Measurements from ENCODE around the gene RPH3AL. TPM values are rescaled to one million over a fixed set of nuclear protein-coding genes. Genes with fewer than 3 reads are reported as not detected.

RPH3AL gene
- total and polyA plus RNA-seq, 2 donors from 2014 or later = 18.1 to 55.9 TPM

DNA sequence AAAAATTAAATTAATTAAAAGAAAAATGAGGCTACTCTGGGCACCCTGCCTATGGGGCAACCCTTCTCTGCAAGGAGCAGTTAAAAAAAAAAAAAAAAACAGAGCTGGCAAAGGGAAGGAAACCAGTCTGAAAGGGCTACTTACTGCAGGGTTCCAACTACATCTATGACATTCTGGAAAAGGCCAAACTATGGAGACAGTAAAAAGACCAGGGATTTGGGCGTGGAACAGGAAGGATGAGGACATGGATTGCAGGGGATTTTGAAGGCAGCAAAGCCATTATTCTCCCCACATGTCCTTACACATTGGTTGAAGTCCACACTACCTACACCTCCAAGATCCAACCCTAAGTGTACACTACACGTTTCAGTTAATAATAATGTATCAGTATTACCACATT, 4.6 kb downstream of the RPH3AL start:
- DNase-seq (no peak), FAIRE-seq (no peak)
- intact Hi-C loops (cut with DNase I) = no loop called here
- Histone ChIP-seq H3K27ac (ENCODE audit: low read depth in 2 of 2, low read length in 2 of 2) (peak overlapping the region; percentile 51 to 66), H3K9me3 (ENCODE audit: control insufficient read depth in 2 of 3, insufficient read depth in 1 of 3, low read length in 3 of 3) (peaks cover 0 to 3% (median 0%) of the 10 kb centered on the region in 3 donors), H3K4me3 (ENCODE audit: low read length in 3 of 3) (no peak overlapping the region), H3K9ac (ENCODE audit: low read length in 3 of 3) (no peak overlapping the region), H3K27me3 (ENCODE audit: control insufficient read depth, insufficient read depth, low read length) (no peaks in the 10 kb centered on the region), H3K36me3 (ENCODE audit: control insufficient read depth in 2 of 3, insufficient read depth in 3 of 3, low read length in 3 of 3) (no peaks in the 10 kb centered on the region), H3K4me1 (ENCODE audit: control insufficient read depth in 2 of 3, insufficient read depth in 2 of 3, low read depth in 1 of 3, low read length in 3 of 3) (peaks cover 10 to 49% (median 44%) of the 10 kb centered on the region in 3 donors)
- TF ChIP-seq, protein P1, sequence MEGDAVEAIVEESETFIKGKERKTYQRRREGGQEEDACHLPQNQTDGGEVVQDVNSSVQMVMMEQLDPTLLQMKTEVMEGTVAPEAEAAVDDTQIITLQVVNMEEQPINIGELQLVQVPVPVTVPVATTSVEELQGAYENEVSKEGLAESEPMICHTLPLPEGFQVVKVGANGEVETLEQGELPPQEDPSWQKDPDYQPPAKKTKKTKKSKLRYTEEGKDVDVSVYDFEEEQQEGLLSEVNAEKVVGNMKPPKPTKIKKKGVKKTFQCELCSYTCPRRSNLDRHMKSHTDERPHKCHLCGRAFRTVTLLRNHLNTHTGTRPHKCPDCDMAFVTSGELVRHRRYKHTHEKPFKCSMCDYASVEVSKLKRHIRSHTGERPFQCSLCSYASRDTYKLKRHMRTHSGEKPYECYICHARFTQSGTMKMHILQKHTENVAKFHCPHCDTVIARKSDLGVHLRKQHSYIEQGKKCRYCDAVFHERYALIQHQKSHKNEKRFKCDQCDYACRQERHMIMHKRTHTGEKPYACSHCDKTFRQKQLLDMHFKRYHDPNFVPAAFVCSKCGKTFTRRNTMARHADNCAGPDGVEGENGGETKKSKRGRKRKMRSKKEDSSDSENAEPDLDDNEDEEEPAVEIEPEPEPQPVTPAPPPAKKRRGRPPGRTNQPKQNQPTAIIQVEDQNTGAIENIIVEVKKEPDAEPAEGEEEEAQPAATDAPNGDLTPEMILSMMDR (IDR thresholded peaks at IDR 0.05; ENCODE audit: borderline replicate concordance, extremely low read depth, insufficient read depth) = no peak

DNA sequence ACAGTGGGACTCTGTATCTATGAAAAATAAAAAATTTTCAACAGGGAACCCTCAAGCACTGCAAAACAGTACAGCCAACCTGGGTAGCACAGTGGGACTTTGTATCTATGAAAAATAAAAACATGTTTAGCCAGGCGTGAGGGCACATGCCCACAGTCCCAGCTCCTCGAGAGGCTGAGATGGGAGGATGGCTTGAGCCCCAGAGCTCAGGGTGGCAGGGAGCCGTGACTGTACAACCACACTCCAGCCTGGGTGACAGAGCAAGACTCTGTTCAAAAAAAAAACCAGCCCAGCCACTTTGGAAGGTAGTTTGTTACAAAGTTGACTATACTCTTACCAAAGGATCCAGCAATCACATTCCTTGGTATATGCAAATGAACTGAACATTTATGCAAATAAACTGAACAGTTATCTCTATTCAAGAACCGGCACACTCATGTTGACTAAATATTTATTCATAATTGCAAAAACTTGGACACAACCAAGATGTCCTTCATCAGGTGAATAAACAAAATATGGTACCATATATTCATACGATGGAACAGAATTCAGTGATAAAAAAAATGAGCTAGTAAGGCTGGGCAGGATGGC, 5.2 kb downstream of the RPH3AL start:
- TF ChIP-seq, protein P1 (IDR thresholded peaks at IDR 0.05; ENCODE audit: borderline replicate concordance, extremely low read depth, insufficient read depth) = no peak

DNA sequence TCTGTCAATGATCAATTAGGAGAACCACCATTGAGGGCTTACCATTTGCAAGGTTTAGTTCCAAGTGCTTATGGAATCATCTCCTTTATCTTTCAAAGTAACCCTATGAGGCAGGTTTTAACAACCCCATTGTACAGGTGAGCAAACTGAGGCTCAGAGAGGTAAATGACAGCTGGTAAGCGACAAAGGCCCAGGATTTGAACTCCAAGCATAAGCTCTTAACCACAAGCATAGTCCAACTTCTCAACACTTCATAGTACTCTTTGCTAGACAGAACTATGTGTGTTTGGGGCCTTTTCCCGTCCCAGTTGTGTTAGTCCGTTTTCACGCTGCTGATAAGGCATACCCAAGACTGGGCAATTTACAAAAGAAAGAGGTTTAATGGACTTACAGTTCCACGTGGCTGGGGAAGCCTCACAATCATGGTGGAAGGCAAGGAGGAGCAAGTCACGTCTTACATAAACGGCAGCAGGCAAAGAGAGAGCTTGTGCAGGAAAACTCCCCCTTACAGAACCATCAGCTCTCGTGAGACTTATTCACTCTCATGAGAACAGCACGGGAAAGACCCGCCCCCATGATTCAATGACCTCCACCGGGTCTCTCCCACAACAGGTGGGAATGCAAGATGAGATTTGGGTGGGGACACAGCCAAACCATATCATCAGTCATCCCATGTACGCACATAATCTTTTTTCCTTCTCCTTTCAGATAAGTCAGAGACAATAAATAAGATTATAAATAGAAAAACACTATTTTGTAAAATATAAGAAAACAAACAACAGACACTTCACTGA, 6.4 kb downstream of the RPH3AL start:
- Histone ChIP-seq H3K4me3 (ENCODE audit: low read length in 3 of 3) (no peak overlapping the region), H3K27me3 (ENCODE audit: control insufficient read depth, insufficient read depth, low read length) (no peaks in the 10 kb centered on the region), H3K36me3 (ENCODE audit: control insufficient read depth in 2 of 3, insufficient read depth in 3 of 3, low read length in 3 of 3) (no peaks in the 10 kb centered on the region), H3K9ac (ENCODE audit: low read length in 3 of 3) (no peak overlapping the region), H3K4me1 (ENCODE audit: control insufficient read depth in 2 of 3, insufficient read depth in 2 of 3, low read depth in 1 of 3, low read length in 3 of 3) (peaks cover 3 to 30% (median 30%) of the 10 kb centered on the region in 3 donors), H3K27ac (ENCODE audit: low read depth in 2 of 2, low read length in 2 of 2) (no peak overlapping the region), H3K9me3 (ENCODE audit: control insufficient read depth in 2 of 3, insufficient read depth in 1 of 3, low read length in 3 of 3) (peaks cover 0 to 3% (median 0%) of the 10 kb centered on the region in 3 donors)
- TF ChIP-seq, protein P1 (IDR thresholded peaks at IDR 0.05; ENCODE audit: borderline replicate concordance, extremely low read depth, insufficient read depth) = no peak
- FAIRE-seq (no peak), DNase-seq (no peak)
- intact Hi-C loops (cut with DNase I) = no loop called here

More for the DNA sequence above, 5.2 kb downstream of the RPH3AL start:
- Histone ChIP-seq H3K27me3 (ENCODE audit: control insufficient read depth, insufficient read depth, low read length) (no peaks in the 10 kb centered on the region), H3K9ac (ENCODE audit: low read length in 3 of 3) (no peak overlapping the region), H3K27ac (ENCODE audit: low read depth in 2 of 2, low read length in 2 of 2) (peak overlapping the region; percentile 50 to 58), H3K36me3 (ENCODE audit: control insufficient read depth in 2 of 3, insufficient read depth in 3 of 3, low read length in 3 of 3) (no peaks in the 10 kb centered on the region), H3K9me3 (ENCODE audit: control insufficient read depth in 2 of 3, insufficient read depth in 1 of 3, low read length in 3 of 3) (peaks cover 0 to 3% (median 0%) of the 10 kb centered on the region in 3 donors), H3K4me1 (ENCODE audit: control insufficient read depth in 2 of 3, insufficient read depth in 2 of 3, low read depth in 1 of 3, low read length in 3 of 3) (peaks cover 10 to 43% (median 39%) of the 10 kb centered on the region in 3 donors), H3K4me3 (ENCODE audit: low read length in 3 of 3) (no peak overlapping the region)
- no peak for FAIRE-seq
- intact Hi-C loops (cut with DNase I) = no loop called here
- peak in 1 of 5 donors; percentile 26 for DNase-seq
